ENCODE measurements around the gene PAX2. TPM values are rescaled to one million over a fixed set of nuclear protein-coding genes. Genes with fewer than 3 reads are reported as not detected.

PAX2 gene
- total RNA-seq, 1 donor, result not detected

DNA sequence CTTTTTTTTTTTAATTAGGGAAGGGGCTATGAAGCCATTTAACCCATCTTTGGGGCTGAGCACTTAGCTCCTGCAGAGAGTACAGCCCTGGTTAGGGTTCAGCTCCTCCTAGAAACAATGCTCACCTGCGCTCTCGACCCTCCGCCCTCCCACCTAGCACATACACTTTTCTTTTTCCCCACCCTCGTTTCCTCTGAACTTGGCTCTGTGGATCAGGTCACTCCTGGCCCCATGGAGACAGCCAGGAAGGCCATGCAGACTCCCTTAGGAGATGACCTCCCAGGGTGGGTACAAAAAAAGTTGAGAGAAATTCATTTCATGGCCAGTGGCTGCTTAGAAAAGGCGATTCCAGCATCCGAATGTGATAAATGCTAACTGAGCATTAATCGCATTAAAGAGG, 15.8 kb downstream of the PAX2 start:
- no peak for TF ChIP-seq CTCF (IDR thresholded peaks at IDR 0.05; ENCODE audit: insufficient read depth, low read length)
- no peak for DNase-seq (ENCODE audit: low read depth)
- H3K4me3 ChIP-seq (ENCODE audit: low read depth, low read length), result no peak overlapping the region

DNA sequence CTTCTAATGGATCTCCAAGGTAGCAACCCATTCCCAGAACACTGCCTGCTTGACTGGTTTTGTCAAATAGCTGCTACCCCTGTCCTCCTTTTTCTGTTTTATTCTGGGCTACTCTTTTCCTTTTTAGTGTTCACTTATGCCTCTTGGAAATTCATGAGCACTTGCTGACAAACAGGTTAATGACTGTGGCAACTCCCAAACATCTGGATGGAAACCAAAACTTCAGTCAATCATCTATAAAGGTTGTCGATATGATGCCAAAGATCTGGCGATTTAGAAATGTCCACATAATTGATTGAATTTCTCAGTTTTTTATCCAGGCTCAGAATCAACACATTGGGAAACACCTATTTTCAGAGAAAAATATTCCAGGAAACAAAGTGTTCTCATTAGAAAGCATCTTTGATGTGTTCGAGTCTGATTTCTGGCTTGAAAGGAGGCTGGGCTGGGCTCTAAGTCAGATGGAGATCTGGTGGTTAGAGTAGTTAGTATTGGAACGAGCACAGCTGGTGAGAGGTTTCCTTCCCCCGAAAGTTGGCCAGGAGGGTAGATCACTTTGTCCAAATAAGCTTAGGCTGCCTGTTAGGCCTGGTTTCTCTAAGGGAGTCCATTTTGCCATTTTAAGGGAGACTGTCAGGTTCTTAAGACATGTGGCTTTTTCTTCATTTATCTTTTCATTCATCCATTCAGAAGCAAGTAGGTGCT, 17.8 kb downstream of the PAX2 start:
- no peak overlapping the region for H3K4me3 ChIP-seq (ENCODE audit: low read depth, low read length)
- no peak for DNase-seq (ENCODE audit: low read depth)
- TF ChIP-seq CTCF (IDR thresholded peaks at IDR 0.05; ENCODE audit: insufficient read depth, low read length), result no peak

DNA sequence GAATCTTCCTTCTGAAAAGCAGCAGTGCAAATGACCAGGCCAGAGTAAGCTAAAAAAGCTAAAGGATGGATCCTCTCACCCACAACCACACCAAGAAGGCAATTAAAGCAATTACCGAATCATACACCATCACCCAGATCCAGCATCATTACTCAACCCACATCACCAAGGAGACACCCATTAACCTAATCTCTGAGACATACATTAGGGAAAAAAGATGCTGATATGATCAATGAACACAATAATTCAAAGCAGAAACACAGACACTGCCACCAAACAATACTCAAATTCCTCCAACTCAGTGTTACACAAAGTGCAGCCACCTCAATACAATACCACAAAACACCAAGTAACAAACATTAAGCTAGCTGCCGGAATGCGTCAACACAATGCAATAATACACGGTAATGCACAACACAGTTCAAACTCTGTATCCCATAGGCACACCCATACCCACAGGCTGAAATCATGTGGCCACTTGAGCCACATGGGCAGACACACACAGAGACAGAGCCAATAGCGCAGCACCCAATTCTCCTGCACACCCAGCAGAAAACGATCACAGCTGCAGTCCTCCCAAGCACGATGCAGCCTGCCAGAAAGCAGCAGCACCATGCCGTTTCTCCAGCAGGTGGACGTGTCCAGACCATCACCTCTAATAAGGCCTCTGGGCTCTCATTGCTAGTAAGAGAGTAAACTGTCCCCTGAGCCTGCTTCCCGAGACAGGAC, 21.5 kb downstream of the PAX2 start:
- TF ChIP-seq CTCF (IDR thresholded peaks at IDR 0.05; ENCODE audit: insufficient read depth, low read length), result no peak
- H3K4me3 ChIP-seq (ENCODE audit: low read depth, low read length), result no peak overlapping the region
- DNase-seq (ENCODE audit: low read depth), result no peak

DNA sequence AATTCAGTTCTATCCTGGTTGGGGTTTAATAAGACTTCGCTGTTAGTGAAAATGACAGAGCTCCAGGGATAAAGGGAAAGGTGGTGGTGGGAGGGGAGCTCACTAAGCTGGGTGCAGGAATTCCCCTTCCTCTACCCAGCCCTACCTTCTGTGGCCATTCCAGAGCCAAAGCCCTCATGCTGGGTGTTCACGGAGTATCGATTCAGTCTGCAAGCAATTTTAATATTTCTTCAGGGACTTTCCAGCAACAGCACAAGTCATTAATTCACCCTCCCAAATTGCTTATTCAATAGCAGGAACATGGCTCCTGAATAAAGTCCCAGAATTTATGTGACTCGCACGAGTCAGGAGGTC, 22.0 kb downstream of the PAX2 start:
- no peak for TF ChIP-seq CTCF (IDR thresholded peaks at IDR 0.05; ENCODE audit: insufficient read depth, low read length)
- no peak for DNase-seq (ENCODE audit: low read depth)
- no peak overlapping the region for H3K4me3 ChIP-seq (ENCODE audit: low read depth, low read length)

- DNase-seq (ENCODE audit: low read depth), result no peak
- no peak overlapping the region for H3K4me3 ChIP-seq (ENCODE audit: low read depth, low read length)
- TF ChIP-seq CTCF (IDR thresholded peaks at IDR 0.05; ENCODE audit: insufficient read depth, low read length), result no peak
Observed at GRCh38 chr10:100769481-100769880, 24.1 kb downstream of the PAX2 start.

- H3K4me3 ChIP-seq (ENCODE audit: low read depth, low read length), result no peak overlapping the region
- no peak for TF ChIP-seq CTCF (IDR thresholded peaks at IDR 0.05; ENCODE audit: insufficient read depth, low read length)
- DNase-seq (ENCODE audit: low read depth), result no peak
Observed at GRCh38 chr10:100773646-100774045, 28.3 kb downstream of the PAX2 start.

All from fibroblast of the aortic adventitia (primary cell).